DMS 273 (cell line): ENCODE measurements around the gene ZNF581.

Experiments
- DNase-seq: peaks from one replicate; lab custom pipeline; 2025; ENCODE audit not compliant: unreplicated experiment; lab: John Stamatoyannopoulos, UW

ZNF581 gene

GRCh38 chr19:55691561-55692481 is 48.4 kb downstream of the ZNF581 start:
- DNase-seq = no peak

GRCh38 chr19:55692681-55693081 is 49.2 kb downstream of the ZNF581 start:
- no peak for DNase-seq

- DNase-seq = no peak
These were observed 50.0 kb downstream of the ZNF581 start for GRCh38 chr19:55693336-55693974.

GRCh38 chr19:55694241-55694655 is 50.8 kb downstream of the ZNF581 start:
- no peak for DNase-seq

GRCh38 chr19:55694656-55695491 is 51.4 kb downstream of the ZNF581 start:
- no peak for DNase-seq
